SU-DHL-6 (cell line): ENCODE results near the gene HELZ.

Source experiments
- CTCF ChIP-seq: fragments of 200-600 bp; sonication (generic); IDR thresholded peaks from one replicate; pipeline ENCODE4 v1.5.1; 2017; ENCODE audit warnings: antibody characterized with exemption, mild to moderate bottlenecking, low read length, moderate library complexity; ENCODE audit not compliant: insufficient read depth, poor library complexity, severe bottlenecking
- EZH2phosphoT487 ChIP-seq: fragments of 200-600 bp; sonication (generic), shearing (Covaris generic); conservative IDR thresholded peaks from 2 replicates; pipeline ENCODE4 v1.6.1; 2018; ENCODE audit warnings: mild to moderate bottlenecking, antibody characterized with exemption, low read length, moderate library complexity, mixed read lengths

GRCh38 chr17:67262435-67263117 is 17.6 kb upstream of the HELZ start:
- TF ChIP-seq CTCF (no peak), EZH2phosphoT487 (no peak)
